GM21576 (cell line): ENCODE measurements around the gene GRIK3.

Experiments
- ATAC-seq: cut with Tn5 transposase; IDR thresholded peaks from one replicate; pipeline ENCODE4 v1.9.1; 2021; ENCODE audit warnings: mild to moderate bottlenecking, moderate library complexity; ENCODE audit not compliant: unreplicated experiment

The GRIK3 gene

DNA sequence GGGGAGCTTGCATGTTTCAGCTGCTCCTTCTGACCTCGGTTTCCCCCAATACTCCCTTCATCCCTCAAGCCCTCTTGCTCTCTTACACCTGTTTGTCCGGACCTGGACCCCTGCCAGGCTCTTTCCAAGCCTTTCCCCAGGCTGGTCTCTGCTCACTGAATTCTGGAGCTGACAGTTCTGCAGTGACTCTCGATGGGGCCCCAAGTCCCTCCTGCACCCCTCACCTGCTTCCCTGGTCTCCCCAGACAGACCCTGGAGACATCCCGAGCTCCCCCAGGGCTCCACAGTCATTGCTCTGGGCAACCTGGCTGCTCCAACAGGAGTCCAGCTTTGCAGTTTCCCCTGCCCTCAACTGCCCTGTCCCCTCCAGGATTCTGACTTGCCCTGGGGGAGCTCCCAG is 198.6 kb downstream of the GRIK3 start:
- ATAC-seq, result no peak

DNA sequence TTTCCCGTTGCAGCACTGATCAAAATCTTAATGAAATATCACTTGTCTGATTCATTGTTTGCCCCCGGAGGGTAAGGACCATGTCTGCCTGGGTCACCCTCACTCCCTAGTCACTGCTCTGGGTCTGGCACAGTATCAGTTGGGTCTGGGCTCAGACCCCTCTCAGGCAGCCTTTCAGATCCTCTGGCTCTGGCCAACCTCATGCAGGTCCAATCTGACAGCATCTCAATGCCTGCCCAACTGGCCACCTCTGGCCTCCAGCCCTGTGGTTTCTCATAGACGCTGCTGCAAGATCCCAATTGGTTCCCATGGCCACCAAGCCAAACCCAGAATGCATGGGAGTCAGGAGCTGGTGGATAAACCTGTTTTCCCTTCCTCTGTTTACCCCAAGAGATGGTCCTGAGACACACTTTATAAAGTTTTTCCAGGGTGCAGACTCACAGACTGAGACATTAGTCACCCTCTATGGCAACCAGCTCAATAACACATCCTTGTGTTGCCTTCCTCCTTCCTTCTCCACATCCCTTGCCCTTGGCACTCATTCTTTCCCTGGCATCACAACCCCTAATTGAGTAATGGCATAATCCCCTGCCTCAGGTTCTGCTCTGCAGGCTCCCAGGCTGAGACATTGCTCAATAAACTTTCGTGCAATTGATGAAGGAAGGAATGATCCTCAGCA is 199.2 kb downstream of the GRIK3 start:
- ATAC-seq, result no peak

DNA sequence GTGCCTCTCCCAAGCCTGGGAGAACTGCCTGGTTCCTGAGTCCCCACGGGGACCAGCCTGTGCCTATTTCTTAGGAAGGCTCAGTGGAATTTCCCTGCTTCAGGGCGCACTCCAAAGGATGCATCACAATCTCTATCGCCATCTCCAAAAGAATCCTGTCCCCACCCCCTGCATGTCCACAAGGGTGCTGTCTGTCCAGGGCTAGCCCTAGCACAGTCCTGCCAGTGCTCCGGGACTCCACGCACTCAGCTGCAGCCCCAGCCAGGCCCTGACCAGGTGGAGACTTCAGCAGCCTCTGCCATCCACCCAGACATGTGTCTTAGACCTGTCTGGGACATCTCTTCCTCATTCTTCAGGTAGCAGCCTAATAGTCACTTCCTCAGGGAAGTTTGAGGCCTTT is 199.7 kb downstream of the GRIK3 start:
- ATAC-seq, result no peak

DNA sequence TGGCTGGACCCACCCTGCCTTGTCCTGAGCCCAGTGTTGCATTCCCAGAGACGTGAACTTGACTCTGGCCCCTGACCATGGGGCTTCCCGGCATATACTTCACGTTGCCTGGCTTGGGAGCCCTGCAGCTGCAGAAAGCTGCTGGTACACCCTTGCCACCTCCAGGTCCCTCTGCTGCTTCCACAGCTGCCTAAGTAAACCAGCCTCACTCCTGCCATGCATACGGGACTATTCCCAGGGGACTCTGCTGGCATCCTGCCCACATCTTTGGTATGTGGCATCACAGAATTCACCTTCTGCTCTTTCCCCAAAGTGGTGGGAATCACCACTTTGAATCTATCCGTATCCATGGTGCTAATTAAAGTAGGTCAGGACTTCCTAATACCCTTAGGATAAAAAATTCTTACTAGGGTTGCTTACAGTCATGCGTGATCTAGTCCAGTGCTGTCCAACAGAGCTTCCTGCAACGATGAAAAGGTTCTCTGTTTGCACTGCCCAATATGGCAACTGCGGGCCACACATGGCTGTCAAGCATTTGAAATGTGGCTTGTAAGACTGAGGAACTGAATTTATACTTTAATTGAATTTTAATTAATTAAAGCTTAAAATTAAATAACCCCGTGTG is 203.0 kb downstream of the GRIK3 start:
- ATAC-seq, result no peak

DNA sequence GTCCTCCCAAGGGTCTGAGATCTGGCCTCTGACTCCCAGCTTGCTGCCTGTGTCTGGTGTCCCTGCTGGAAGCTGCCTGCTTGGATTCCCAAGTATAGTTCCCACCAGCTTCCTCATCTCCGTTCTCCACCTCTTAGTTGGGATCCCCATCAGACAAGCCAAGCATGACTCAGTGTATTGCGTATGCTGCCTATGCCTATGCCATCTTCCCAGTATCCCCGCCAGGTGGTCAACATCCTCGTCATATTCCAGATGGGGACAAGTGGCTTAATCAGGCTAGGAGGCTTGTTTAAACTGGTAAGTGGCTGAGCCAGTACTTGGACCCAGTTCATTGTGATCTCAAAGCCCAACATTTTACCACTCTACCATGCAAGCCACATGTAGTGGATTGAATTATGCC is 204.4 kb downstream of the GRIK3 start:
- no peak for ATAC-seq

DNA sequence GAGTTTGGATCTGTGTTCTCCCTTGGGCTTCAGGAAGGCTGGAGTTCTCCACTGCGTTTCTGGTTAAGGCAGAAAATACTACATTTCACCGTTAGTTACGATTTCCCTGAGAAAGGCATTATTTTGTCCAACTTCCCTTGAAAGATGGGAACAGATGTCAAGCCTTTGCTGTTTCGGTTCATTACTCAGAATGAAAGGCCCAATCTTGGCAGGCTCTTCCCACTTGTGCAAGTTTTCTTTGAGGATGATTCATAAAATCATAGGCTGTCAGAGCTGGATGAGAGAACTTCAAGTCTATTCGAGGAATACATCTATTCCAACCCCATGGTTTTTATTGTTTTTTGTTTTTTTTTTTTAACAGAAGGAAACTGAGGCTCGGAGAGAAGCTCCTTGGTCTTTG is 205.2 kb downstream of the GRIK3 start:
- no peak for ATAC-seq

DNA sequence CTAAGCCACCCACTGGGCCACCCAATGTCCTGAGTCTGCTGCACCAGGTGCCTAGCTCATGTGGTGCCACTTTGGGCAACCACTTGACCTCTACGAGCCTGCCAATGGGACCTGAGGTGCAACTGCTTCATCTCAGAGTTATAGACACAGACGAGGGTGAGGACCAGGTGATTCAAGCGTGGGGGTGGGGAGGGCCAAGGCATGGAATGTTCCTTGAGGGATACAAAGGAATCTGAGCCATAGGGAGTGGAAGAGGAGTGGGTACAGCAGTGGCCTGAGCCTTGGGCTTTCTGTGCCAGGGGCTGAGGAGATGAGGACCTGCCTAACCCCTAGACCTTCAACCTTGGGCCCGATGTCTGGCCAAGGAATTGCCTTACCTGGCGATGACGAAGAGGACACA is 209.1 kb downstream of the GRIK3 start:
- ATAC-seq, result no peak

DNA sequence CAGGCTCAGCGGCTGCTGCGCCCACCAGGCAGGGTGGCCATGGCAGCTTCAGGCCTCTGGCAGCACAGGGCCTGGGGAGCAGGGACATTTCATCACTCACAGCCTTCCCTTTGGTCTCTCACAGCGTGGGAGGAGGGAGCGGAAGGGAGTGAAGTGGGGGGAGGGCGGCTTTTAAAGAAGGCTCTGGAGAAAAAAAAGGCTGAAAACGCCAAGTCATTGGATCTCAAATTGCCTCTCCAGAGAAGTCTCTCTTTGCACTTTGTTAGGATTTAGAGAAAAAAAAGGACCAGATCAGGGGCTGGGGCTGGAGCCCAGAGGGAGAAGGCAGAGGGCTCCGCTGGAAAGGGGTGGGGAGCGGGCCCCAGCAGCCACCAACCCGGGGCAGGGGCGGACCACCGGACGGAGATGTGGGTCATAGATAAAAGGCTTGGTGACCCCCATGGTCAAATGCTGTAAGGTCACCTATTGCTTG is 209.9 kb downstream of the GRIK3 start:
- no peak for ATAC-seq

DNA sequence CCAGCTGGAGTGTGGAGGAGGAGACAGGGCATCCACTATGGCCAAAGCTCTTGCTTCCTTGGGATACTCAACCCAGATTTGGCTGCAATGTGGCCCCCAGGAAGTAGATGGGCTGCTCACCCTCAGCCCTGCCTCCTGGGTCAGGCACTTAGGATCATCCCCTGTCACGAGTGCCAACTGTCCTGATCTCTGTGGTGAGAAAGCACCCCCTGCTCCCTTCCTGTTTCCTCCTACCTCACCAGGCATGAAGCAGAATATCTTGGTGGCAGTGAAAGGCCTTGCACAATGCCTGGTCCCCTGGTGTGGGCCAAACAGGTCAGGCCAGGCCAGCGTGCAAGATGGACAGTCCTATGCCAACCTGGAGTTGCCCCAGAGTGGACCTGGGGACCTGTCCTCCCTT is 211.7 kb downstream of the GRIK3 start:
- no peak for ATAC-seq

DNA sequence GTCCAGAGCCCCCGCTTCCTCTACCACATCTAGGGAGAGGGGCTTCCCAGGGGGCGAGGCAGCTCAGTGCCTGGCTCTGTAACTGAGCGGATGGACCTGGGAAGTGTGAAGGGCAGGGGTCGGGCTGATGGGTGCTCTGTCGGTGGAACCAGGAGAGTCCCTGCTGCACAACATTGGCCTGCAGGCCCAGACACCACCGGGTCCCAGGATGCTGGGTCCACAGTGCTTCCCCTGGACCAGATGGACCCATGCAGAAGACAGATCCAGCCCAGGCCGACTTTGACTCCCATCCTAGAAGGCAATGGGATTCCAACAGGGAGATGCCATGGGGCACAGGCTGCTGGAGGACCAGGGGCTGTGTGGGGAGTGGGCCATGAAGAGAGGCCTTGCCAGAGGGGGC is 212.9 kb downstream of the GRIK3 start:
- no peak for ATAC-seq

DNA sequence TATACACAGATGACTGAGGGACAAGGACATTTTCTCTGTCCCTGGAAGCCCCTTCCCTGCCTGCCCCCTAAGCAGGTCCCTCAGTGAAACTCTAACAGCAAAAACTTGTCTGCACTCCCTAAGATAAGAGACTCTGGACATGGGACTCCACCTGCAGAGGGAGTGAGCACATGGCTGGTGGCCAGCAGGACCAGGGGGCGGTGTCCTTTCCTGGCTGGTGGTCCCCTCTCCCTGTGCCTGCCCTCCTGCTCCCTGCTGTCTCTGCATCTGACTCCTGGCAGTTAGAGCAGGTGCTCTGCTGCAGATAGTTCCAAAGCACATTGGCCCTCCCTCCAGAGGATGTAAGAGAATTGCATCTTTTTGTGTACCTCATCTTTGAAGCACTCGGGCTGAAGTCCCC is 215.5 kb downstream of the GRIK3 start:
- ATAC-seq, result no peak

DNA sequence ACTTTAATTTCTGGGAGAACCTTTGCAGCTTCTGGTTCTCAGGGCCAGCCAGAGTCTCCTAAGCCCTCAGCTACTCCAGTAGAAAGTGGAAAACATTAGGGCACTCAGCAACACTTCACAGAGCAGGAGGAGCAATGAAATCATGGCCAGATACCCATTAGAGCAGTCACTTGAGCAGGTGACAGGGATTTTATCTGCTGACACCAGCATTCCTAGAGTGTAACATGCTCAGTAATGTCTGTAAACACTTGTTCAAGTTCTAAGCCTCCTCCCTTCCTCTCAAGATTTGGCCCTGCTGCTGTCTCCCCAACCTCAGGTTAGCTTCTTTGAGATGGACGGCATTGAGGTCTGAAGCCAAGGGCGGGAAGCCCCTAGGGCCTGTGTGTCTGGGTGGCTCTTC is 218.0 kb downstream of the GRIK3 start:
- ATAC-seq, result no peak

DNA sequence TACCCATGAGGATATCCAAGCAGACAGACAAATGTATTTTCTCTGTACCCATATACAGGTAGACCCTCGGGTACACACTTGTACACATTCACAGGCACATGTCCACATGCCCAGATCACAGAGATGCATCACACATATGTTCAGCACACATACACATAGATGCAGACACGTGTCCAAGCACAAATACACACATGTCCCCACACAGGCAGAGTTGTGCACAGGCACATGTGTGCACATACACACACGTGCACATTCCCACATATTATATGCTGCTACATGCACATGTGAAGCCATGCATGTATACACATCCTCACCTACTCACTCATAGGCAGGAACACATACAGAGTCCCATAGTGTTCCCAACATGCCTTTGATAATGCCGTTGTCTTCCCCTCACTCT is 219.5 kb downstream of the GRIK3 start:
- ATAC-seq, result no peak

DNA sequence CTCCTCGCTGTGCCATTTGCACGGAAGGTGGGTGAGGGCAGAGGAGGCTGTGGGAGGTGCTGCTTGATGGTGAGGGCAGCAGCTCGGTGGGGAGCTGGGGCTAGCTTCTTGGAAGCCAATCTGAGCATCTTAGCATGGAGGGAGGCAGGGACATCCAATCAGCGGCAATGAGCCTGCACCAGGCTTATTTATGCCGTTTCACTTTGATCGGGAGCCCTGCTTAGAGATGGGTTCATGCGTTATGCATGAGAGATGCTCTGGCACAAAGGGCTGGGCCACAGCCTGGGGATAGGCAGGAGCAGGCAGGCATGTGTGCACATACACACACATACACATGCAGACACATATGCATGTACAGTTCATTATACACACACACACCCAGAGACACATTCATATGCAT is 220.2 kb downstream of the GRIK3 start:
- no peak for ATAC-seq

DNA sequence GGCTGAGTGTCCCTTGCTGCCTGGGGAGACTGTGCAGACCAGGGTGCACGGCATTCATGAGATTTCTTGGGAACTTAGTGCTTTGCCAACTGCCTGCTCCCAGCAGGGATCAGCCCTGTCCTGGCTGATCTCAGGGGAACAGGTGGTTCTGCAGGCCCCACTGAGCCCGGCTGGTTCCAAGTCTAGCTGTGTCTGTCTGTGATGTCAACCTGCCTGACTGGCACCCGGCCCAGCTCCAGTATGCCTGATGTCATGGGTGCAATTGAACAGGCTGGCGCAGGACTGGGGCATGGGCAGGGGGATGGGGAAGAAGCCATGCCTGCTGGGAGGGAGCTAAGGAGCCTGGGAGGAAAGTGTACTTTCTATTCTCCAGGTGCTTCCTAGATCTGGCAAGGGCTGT is 227.1 kb downstream of the GRIK3 start:
- ATAC-seq, result no peak

DNA sequence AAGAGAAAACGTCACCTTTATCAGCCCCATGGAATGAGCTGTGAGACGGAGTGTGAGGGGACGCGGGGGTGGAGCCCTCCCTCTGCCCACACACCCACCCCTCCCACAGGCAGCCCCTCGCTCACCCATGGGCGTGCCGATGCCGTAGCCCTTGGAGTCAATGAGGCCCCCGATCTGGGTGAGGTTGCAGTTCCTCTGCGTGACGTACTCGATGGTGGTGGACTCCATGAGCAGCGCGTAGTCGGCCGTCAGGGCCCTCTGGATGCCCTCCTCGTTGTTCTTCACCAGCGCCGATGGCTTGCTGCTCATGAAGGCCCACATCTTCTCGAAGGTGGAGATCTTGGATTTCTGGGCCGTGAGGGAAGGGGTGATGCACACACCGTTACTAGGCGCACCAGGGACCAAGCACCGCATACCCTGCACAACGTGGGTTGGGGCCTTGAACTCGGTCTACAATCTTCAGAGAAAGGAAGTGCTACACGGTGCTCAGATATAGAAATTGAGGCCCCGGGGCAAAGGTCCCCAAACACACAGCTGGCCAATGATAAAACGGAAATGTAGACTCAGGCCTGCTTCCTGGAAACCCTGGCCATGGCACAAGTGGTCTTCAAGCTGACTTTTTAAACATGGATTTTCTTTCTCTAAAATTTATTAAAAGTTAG is 228.2 kb downstream of the GRIK3 start:
- ATAC-seq, result no peak

DNA sequence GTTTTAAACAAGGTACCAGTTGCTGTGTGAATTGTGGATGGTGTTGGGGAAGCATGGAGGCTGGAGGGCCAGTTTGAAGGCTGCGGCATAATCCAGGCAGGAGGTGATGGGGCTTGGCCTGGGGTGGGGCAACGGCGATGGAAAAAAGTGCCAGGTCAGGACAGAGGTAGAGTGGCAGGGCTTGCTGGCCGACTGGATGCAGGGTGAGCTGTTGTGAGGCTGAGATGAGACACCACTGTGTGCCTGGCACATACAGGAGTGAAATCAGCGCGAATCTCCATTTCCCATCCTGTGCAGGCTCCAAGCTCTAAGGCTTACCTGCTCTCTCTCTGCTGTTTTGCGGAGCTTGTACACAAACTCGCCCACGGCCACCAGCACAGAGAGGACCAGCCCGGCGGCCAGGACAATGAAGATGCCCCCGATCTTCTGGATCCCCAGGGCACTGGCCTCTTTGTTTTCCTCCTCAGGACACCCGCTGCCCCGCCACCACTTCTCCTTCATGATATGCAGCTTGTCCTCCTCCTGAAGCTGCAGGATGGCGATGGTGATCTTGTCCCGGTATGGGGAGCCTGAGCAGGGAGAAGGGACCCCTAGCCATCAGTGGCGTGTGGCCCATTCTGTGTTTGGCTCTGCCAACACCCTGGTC is 229.5 kb downstream of the GRIK3 start:
- ATAC-seq, result no peak

DNA sequence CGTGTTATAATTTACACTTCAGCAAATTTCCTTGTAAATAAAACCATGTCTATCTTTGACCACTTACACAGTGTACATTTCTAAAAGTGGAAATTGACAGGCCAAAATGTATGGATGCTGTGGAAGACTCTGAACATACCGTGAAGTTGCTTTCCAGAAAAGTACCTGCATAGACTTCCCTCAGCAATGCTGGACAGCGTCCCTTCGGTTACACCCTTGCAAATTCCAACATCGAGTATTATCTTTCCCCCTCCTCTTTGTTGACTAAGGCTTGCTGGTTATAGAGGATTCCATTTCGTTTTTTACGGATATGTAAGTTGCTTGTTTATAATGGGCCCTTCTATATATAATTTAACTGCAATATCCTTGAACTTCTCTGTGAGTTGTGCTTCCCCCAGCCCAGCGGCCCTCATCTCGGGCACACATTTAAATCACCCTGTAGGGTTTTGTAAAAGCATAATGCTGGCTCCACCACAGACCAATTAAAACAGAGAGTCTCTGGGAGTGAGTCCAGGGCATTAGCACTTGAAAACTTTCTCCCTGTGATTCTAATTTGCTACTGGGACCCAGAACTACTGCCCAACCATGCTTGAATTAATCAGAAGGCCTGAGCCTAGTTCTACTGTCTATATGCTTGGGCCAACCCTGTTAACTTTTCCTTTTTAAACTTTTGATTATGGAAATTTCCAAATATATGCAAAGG is 230.3 kb downstream of the GRIK3 start:
- ATAC-seq, result no peak

DNA sequence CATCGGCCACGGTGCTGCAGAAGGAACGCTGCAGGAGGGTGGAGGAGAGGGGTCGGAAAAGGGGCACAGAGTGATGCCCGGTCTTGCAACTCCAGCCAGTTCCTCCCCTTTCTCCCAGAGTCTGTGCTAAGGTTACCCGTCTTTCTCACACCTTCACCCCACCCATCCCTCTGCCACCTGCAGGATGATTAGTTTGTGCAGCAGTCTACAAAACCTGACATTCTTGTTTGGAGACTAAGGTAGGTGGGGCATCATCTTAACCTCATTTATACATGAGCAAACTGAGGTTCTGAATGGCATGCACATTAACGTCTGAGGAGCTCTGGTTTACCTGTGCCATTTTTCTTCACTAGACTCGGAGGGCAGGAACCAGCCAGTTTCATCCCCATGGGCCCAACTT is 232.3 kb downstream of the GRIK3 start:
- ATAC-seq, result no peak

DNA sequence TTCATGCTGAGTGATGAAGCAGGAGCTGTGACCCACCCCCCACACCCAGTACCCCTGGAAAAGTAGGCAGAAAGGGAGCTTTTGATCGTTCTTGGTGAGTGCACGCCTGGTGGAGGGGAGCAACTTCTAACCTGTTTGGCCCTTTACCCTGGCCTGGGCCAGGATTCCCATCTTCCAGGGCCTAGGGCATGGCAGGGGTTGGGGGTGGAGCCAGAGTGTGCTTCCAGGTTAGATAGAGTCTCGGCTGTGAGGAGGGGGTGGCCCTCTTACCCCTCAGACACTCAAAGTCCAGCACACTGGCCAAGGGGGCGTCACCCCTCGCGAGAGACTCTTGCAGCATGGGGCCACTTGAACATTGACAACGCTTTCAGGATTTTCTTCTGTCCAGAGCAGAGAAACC is 236.6 kb downstream of the GRIK3 start:
- ATAC-seq, result no peak

DNA sequence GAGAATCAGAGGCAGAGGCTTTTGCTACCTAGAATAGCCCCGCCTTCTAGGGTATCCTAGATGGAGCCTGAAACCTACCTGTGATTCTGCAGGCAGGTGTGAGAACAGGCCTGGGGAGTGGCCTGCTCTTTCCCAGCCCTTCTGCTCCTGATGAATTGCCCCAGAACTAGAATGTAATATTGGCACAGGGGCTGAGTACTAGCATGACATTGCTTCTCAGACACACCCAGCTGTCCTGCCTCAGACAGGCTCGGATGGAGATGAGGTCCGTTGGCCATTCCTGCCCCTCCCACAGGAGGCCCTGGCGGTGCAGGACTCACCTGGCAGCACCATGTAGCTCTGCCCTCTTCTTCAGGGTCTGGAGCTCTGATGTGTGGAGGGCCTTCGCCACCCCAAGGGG is 237.6 kb downstream of the GRIK3 start:
- ATAC-seq, result no peak
